LNCaP clone FGC (cell line): Measurements from ENCODE around the gene TRIM46.
"Not testable (repeated sequence)": the region's sequence is repeated elsewhere in the genome, so short reads cannot be mapped to it uniquely, and the experiment has no call there.

ENCODE experiments used
- DNase-seq: peaks from one replicate; pipeline ENCODE4 v3.0.0-alpha.2; 2011; ENCODE audit warnings: low read depth
- H3K4me3 ChIP-seq: 2 replicates; pipeline ENCODE4 v1.5.1; 2011; ENCODE audit warnings: mild to moderate bottlenecking, low read depth, low read length, control low read depth
- CTCF ChIP-seq: IDR thresholded peaks from 2 replicates; pipeline ENCODE4 v1.5.1; 2012; ENCODE audit warnings: mild to moderate bottlenecking; ENCODE audit not compliant: control insufficient read depth, insufficient read depth; ENCODE audit errors: extremely low read depth

The TRIM46 gene

GRCh38 chr1:155139895-155140629 lies 33.6 kb upstream of the TRIM46 start, which contains the start of gene DPM3:
Gene DPM3, minus strand, starts transcription at chr1:155140531. Its CDS starts 291 bp downstream, at chr1:155140240.
- TF ChIP-seq CTCF: no peak
- DNase-seq: no peak
- peak within 1 kb of the TSS; percentile 75 for H3K4me3 ChIP-seq

GRCh38 chr1:155140630-155140953 lies 33.1 kb upstream of the TRIM46 start:
- peak overlapping the region; percentile 75 for H3K4me3 ChIP-seq
- TF ChIP-seq CTCF: no peak
- DNase-seq: no peak

GRCh38 chr1:155141749-155142148 lies 31.9 kb upstream of the TRIM46 start:
- H3K4me3 ChIP-seq: no peak overlapping the region
- TF ChIP-seq CTCF: no peak

GRCh38 chr1:155145491-155145890 lies 28.2 kb upstream of the TRIM46 start:
- DNase-seq: no peak
- H3K4me3 ChIP-seq: no peak overlapping the region

More at GRCh38 chr1:155141749-155142148, 31.9 kb upstream of the TRIM46 start:
- DNase-seq: no peak

GRCh38 chr1:155155996-155156643 lies 17.5 kb upstream of the TRIM46 start:
- not testable (repeated sequence) for H3K4me3 ChIP-seq, DNase-seq

More at GRCh38 chr1:155145491-155145890, 28.2 kb upstream of the TRIM46 start:
- TF ChIP-seq CTCF: no peak

GRCh38 chr1:155158991-155159390 lies 14.7 kb upstream of the TRIM46 start:
- no peak overlapping the region for H3K4me3 ChIP-seq
- no peak for TF ChIP-seq CTCF
- no peak for DNase-seq

- H3K4me3 ChIP-seq: no peak overlapping the region
- no peak for TF ChIP-seq CTCF
- no peak for DNase-seq
These were observed 13.5 kb upstream of the TRIM46 start for GRCh38 chr1:155160128-155160527.

- not testable (repeated sequence) for DNase-seq, H3K4me3 ChIP-seq
These were observed 11.0 kb upstream of the TRIM46 start for GRCh38 chr1:155162631-155163030.

GRCh38 chr1:155163785-155164184 lies 9.9 kb upstream of the TRIM46 start:
- not testable (repeated sequence) for DNase-seq, H3K4me3 ChIP-seq

- not testable (repeated sequence) for DNase-seq, H3K4me3 ChIP-seq
These were observed 9.0 kb upstream of the TRIM46 start for GRCh38 chr1:155164625-155165024.
